Stimulated activated naive CD8-positive, alpha-beta T cell treated with anti-CD3 and anti-CD28 coated beads, Interleukin-15, Interleukin-2, amounts not matched to agents 100 ng/mL and 50 ng/mL, for 24 hours (primary cell): Measurements from ENCODE around the gene TOLLIP.

Source experiments
- H3K27ac Mint-ChIP-seq: one replicate; pipeline ENCODE4 v1.8.0; 2021; ENCODE audit warnings: mild to moderate bottlenecking, mixed read lengths
- H3K27me3 Mint-ChIP-seq: one replicate; pipeline ENCODE4 v1.8.0; 2021; ENCODE audit warnings: mixed read lengths
- H3K36me3 Mint-ChIP-seq: one replicate; pipeline ENCODE4 v1.8.0; 2021; ENCODE audit warnings: low read depth, mixed read lengths
- H3K4me1 Mint-ChIP-seq: one replicate; pipeline ENCODE4 v1.8.0; 2021; ENCODE audit warnings: low read depth, mixed read lengths
- H3K4me3 Mint-ChIP-seq: one replicate; pipeline ENCODE4 v1.8.0; 2021; ENCODE audit warnings: mild to moderate bottlenecking, mixed read lengths
- H3K9me3 Mint-ChIP-seq: one replicate; pipeline ENCODE4 v1.8.0; 2021; ENCODE audit warnings: mixed read lengths

TOLLIP gene

GRCh38 chr11:1300569-1301187, 8.8 kb downstream of the TOLLIP start:
- no peak overlapping the region for H3K27ac Mint-ChIP-seq
- no peaks in the 10 kb centered on the region for H3K9me3 Mint-ChIP-seq
- H3K27me3 Mint-ChIP-seq = no peaks in the 10 kb centered on the region
- H3K4me3 Mint-ChIP-seq = no peak overlapping the region
- H3K36me3 Mint-ChIP-seq = peaks cover 10% of the 10 kb centered on the region
- peaks cover 15% of the 10 kb centered on the region for H3K4me1 Mint-ChIP-seq

- H3K4me3 Mint-ChIP-seq = no peak overlapping the region
- H3K27ac Mint-ChIP-seq = no peak overlapping the region
- peaks cover 10% of the 10 kb centered on the region for H3K36me3 Mint-ChIP-seq
- peaks cover 10% of the 10 kb centered on the region for H3K4me1 Mint-ChIP-seq
- no peaks in the 10 kb centered on the region for H3K27me3 Mint-ChIP-seq
- H3K9me3 Mint-ChIP-seq = no peaks in the 10 kb centered on the region
These were observed 9.3 kb downstream of the TOLLIP start for GRCh38 chr11:1300121-1300520.

- H3K27me3 Mint-ChIP-seq = no peaks in the 10 kb centered on the region
- H3K4me3 Mint-ChIP-seq = no peak overlapping the region
- peaks cover 5% of the 10 kb centered on the region for H3K4me1 Mint-ChIP-seq
- H3K36me3 Mint-ChIP-seq = peaks cover 10% of the 10 kb centered on the region
- no peaks in the 10 kb centered on the region for H3K9me3 Mint-ChIP-seq
- H3K27ac Mint-ChIP-seq = no peak overlapping the region
These were observed 9.8 kb downstream of the TOLLIP start for GRCh38 chr11:1299621-1300020.

GRCh38 chr11:1298695-1299492, 10.5 kb downstream of the TOLLIP start:
- Mint-ChIP-seq H3K27me3 (no peaks in the 10 kb centered on the region), H3K4me1 (no peaks in the 10 kb centered on the region), H3K27ac (no peak overlapping the region), H3K9me3 (no peaks in the 10 kb centered on the region), H3K4me3 (no peak overlapping the region), H3K36me3 (peaks cover 10% of the 10 kb centered on the region)

- H3K27me3 Mint-ChIP-seq = no peaks in the 10 kb centered on the region
- H3K4me3 Mint-ChIP-seq = no peak overlapping the region
- H3K27ac Mint-ChIP-seq = no peak overlapping the region
- H3K4me1 Mint-ChIP-seq = no peaks in the 10 kb centered on the region
- peaks cover 13% of the 10 kb centered on the region for H3K36me3 Mint-ChIP-seq
- H3K9me3 Mint-ChIP-seq = no peaks in the 10 kb centered on the region
These were observed 11.6 kb downstream of the TOLLIP start for GRCh38 chr11:1297576-1298473.

- Mint-ChIP-seq H3K27me3 (no peaks in the 10 kb centered on the region), H3K27ac (no peak overlapping the region), H3K4me1 (no peaks in the 10 kb centered on the region), H3K4me3 (no peak overlapping the region), H3K36me3 (peaks cover 21% of the 10 kb centered on the region), H3K9me3 (no peaks in the 10 kb centered on the region)
These were observed 12.3 kb downstream of the TOLLIP start for GRCh38 chr11:1297011-1297575.

- Mint-ChIP-seq H3K4me1 (no peaks in the 10 kb centered on the region), H3K27ac (no peak overlapping the region), H3K4me3 (no peak overlapping the region), H3K9me3 (no peaks in the 10 kb centered on the region), H3K36me3 (peaks cover 25% of the 10 kb centered on the region), H3K27me3 (no peaks in the 10 kb centered on the region)
These were observed 13.1 kb downstream of the TOLLIP start for GRCh38 chr11:1296287-1296686.

GRCh38 chr11:1295591-1295990, 13.8 kb downstream of the TOLLIP start:
- Mint-ChIP-seq H3K27ac (no peak overlapping the region), H3K4me3 (no peak overlapping the region), H3K9me3 (no peaks in the 10 kb centered on the region), H3K4me1 (no peaks in the 10 kb centered on the region), H3K27me3 (no peaks in the 10 kb centered on the region), H3K36me3 (peaks cover 24% of the 10 kb centered on the region)

GRCh38 chr11:1295086-1295485, 14.3 kb downstream of the TOLLIP start:
- H3K4me3 Mint-ChIP-seq = no peak overlapping the region
- peaks cover 26% of the 10 kb centered on the region for H3K36me3 Mint-ChIP-seq
- no peak overlapping the region for H3K27ac Mint-ChIP-seq
- no peaks in the 10 kb centered on the region for H3K4me1 Mint-ChIP-seq
- no peaks in the 10 kb centered on the region for H3K27me3 Mint-ChIP-seq
- H3K9me3 Mint-ChIP-seq = no peaks in the 10 kb centered on the region

GRCh38 chr11:1293619-1294015, 15.8 kb downstream of the TOLLIP start:
- H3K27me3 Mint-ChIP-seq = no peaks in the 10 kb centered on the region
- H3K9me3 Mint-ChIP-seq = no peaks in the 10 kb centered on the region
- no peak overlapping the region for H3K27ac Mint-ChIP-seq
- H3K4me1 Mint-ChIP-seq = no peaks in the 10 kb centered on the region
- H3K4me3 Mint-ChIP-seq = no peak overlapping the region
- H3K36me3 Mint-ChIP-seq = peaks cover 21% of the 10 kb centered on the region

GRCh38 chr11:1292644-1293618, 16.5 kb downstream of the TOLLIP start:
- Mint-ChIP-seq H3K27ac (peak overlapping the region; percentile 13), H3K27me3 (no peaks in the 10 kb centered on the region)

GRCh38 chr11:1292018-1292643, 17.3 kb downstream of the TOLLIP start:
- Mint-ChIP-seq H3K4me3 (no peak overlapping the region), H3K27ac (peak overlapping the region; percentile 13), H3K4me1 (no peaks in the 10 kb centered on the region), H3K9me3 (no peaks in the 10 kb centered on the region), H3K36me3 (peaks cover 21% of the 10 kb centered on the region), H3K27me3 (no peaks in the 10 kb centered on the region)

More at GRCh38 chr11:1292644-1293618, 16.5 kb downstream of the TOLLIP start:
- no peak overlapping the region for H3K4me3 Mint-ChIP-seq
- no peaks in the 10 kb centered on the region for H3K9me3 Mint-ChIP-seq
- no peaks in the 10 kb centered on the region for H3K4me1 Mint-ChIP-seq
- peaks cover 21% of the 10 kb centered on the region for H3K36me3 Mint-ChIP-seq

GRCh38 chr11:1291295-1292017, 18.0 kb downstream of the TOLLIP start:
- Mint-ChIP-seq H3K4me1 (no peaks in the 10 kb centered on the region), H3K9me3 (no peaks in the 10 kb centered on the region), H3K36me3 (peaks cover 27% of the 10 kb centered on the region), H3K4me3 (no peak overlapping the region), H3K27ac (no peak overlapping the region), H3K27me3 (no peaks in the 10 kb centered on the region)
